Stimulated activated CD8-positive, alpha-beta memory T cell treated with anti-CD3 and anti-CD28 coated beads, Interleukin-7, amount 100 ng/mL, for 4 hours (primary cell): ENCODE results near the gene YY1.
"Not testable (repeated sequence)": the region's sequence is repeated elsewhere in the genome, so short reads cannot be mapped to it uniquely, and the experiment has no call there.

Experiments
- DNase-seq, 2 donors: peaks; one replicate each; pipeline ENCODE4 v3.0.0-alpha.2; 2020; ENCODE audit warnings: low read depth in 2 of 2

Gene YY1

DNA sequence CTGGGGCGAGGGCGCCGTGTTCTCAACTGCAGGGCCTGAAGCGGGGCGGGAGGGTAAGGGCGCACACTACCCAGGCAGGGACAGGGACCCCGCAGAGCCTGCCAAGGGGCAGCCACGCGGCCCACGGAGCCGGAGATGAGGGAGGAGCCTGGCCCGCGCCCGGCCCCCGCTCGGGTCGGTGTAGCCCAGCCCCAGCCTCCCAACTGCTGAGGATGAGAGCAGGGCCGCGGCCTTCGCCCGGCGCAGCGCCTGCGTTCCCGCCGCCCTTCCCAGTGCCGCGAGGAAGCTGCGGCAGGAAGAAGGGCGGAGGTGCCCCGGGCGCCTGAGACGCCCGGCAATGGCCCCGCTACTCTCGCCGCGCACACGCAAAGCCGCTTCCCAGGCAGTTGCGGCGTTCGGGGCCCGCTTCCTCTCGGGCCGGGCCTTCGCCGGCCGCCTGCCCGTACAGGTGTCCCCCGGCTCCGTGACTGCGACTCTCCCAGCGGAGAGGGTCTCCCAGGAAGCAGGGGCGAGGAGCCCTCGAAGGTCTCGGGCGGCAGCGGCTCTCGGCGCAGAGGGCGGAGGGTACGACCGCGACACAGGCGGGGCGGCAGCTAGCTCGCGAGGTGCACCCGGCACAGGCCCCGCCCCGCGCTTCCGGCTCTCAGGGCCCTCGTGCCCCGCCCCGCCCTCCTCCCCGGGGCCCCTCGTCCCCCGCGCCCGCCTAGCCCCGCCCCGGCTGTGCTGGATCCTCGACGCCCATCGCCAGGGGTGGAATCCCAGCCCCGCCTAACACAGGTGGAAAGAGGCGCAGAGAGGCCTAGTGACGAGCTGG is 24.8 kb upstream of the YY1 start:
- DNase-seq: peak; percentile 79 to 94

DNA sequence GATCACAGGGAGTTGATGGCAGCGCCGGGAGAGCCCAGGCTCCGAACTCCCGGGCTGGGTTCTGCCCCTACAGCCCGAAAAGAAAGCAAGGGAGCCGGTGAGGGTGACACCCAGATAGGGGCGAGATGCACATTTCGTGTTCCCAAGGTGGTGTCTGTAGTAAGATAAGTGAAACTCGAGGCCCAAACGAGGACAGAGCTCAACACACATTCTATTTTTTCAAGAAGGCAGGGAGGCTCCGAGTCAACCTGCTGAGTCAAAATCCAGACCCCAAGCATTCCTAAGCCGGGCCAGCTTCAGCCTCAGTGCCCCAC is 24.2 kb upstream of the YY1 start:
- DNase-seq: no peak

DNA sequence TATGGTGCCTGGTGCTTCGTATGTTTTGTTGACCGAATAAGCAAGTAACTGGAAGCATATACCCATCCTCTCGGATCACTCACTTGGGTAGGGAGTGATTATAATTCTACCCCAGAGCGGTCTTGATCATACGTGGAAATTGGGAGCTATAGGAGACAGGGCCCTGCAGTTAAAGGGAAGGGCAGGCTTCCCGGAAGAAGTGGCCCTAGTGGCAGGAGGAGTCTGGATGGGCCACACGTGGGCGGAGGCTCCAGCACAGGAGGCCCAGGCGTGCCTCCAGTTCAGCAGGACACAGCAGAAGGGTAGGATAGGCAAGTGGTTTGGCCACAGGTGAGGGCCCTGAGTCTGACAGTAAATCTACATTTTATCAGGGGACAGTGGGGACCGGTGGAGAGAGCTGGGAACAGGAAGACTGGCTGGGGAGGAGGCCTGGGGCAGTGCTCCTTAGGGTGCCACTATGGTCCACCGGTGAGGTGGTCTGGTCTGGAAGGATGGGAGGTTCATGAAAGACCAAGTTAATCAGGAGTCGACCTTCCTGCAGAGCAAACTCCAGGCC is 23.5 kb upstream of the YY1 start:
- no peak for DNase-seq

DNA sequence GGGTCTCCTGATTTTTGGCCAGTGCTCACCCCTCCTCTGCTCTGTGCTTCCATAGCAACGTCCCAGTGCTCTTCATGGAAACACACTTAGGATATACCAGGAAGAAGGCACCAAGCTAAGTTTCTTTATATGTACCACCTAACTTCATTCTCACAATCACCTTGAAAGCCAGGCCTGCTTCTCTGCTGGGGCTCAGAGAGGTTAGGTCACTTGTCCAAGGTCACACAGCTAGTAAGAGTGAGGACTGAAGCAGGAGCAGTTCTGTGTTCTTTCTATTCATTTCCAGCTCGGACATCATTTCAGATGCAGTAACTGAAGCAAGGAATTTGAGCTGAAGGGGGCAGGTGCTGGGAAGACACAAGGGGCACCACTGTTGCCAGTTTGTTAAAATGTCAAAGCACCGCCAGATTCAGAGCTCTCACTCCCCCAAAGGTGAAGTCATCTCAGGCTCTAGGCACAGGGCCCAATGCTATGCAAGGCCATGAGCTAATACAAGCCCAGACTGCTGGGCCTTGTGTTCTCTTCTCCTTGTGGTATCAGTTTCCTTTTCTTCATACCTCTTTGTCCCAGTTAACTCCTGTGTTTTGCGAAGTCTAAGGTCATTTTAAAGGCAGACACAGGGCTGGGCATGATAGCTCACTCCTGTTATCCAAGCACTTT is 19.7 kb upstream of the YY1 start:
- no peak for DNase-seq

DNA sequence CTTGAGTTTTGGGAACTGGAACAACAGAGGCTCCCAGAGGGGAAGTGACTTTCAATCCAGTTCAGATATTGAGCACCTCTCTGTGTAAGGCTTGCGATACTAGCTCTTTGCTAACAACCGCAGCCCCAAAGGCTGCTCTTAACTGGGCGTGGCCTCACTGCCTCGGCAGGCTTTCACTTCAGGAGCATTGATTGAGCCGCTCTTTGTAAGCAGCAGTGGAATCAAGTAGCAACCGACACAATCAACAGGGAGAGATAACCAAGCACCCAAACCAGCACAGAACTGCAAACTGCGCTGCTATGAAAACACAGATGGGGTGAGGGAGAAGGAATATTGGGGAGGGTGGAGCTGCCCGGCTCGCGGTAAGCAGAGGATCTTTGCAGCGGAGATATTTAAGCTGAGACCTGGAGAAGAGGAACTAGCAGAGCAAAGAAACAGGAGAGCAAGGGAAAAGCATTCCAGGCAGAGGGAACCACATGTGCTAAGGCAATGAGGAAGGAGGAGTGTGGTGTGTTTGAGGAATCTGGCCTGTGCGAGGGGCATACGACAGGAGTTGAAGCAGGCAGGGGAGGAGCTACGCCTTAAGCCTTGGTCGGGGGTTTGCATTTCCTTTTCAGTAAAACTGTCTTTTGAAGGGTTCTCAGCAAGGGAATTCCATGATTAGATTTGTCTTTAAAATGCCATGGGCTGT is 17.3 kb upstream of the YY1 start:
- peak; percentile 48 to 57 for DNase-seq

DNA sequence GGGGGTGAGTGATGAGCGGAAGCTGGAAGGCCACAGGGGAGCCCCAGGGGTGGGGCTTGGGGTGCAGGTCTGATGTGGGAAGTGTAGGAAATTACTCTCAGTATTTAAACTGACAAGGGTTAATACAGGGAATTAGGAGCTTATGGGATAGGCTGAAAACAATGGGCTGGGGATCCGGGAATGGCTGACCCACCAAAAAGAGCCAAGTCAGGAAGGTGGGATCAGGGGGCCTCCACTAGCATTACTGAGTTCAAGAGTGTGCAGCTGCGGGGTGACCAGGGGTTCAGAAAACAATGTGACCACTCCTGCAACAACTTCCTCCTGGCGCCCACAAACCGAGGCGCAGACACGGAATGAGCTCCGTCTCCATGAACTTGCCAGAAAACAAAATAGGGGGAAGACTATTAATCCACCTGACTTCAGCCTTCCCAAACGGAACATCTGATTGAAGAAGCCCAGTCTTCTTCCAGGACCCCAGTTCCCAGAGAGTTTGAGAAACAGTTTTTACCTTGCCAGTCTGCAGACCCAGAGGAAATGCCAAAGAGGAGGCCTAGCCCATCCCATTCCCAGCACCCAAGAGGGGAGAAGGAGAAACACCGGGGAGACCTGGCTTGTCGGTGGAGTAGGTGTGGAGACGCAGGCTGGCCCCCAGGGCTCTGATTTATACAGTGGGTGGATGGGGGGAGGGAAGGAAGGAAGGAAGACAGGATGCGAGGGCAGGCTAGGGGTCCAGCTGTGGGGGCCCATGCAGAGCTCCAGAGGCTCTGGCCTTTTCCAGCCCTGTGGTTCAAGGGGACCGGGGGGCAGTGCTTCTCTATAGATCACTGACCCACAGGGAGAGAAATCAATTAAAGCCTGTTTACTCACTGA is 16.5 kb upstream of the YY1 start:
- DNase-seq: no peak

DNA sequence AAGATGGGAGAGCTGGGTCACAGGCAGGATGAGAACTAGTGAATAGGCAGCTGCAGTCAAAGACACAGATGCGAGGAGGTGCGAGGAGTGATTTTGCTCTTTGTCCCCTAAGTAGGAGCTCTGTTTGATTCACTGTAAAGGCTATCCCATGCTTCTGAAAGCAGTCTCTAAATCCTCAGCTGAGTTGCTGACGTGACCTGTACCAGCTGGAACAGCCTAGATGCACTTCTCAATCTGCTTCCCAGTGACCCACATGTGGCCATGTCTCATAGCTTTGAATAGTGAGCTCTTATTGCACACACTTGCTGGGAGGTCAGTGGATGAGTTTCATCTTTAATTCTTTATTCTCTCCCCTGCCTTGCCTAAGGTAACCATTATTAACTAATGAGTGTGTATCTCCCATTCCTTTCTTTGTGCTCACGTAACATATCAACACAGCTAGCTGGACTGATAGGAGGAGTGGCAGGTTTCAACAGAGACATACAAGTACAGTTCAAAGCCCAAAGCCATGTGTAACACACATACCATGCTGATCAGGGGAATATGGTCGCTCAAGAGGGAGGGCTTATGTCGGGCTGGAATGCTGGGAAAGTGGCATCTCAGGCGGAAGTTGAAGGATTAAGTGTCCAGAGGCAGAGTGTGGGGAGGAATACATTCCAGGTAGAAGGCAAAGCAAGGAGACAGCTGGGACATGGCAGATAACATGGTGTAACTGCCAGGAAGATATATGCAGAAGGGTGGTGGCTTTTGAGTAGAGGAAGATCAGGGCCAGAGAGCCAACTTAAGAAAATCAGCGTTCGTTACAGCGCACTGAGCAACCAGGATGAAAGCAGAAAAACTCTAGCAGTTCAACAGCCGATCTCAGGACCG is 15.4 kb upstream of the YY1 start:
- no peak for DNase-seq

DNA sequence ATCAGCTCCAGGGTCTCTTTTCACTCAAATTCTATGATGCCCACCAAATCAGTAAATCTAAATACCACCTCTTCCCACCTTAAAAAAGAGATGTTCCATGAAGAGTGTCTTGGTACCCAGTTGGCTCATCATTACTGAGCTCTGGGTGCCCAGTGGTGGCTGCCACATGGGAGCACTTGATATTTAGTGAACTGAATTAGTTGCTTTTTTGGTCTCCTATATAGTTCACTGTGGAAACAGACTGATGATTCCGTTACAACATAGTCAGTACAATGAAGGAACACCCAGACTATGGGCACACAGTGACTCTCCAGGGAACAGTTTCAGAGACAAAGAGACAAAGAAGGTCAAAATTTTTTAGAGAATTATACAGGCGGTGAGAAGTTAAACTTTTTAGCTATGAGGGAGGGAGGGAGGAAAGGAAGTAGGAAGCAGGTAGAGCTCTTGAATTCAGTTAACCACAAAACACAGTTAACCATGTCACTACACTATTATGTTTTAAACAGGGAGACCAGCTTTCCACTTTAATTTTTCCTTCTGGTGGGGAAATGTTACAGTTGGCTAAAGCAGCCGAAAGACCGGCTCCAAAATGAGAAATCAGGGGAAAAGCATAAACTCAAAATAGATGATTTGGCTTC is 14.6 kb upstream of the YY1 start:
- DNase-seq: no peak

DNA sequence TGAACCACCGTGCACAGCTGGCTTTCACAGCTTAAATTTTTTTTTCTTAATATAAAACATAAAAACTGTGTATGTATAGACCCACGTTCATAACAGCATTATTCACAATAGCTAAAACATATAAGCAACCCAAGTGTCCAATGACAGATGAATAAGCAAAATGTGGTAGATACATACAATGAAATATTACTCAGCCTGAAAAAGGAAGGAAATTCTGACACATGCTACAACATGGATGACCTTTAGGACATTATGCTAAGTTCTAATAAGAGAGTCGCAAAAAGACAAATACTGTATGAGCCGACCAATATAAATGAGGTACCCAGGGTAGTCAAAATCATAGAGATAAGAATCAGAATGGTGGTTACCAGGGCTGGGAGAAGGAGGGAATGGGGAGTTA is 13.8 kb upstream of the YY1 start:
- DNase-seq: no peak

DNA sequence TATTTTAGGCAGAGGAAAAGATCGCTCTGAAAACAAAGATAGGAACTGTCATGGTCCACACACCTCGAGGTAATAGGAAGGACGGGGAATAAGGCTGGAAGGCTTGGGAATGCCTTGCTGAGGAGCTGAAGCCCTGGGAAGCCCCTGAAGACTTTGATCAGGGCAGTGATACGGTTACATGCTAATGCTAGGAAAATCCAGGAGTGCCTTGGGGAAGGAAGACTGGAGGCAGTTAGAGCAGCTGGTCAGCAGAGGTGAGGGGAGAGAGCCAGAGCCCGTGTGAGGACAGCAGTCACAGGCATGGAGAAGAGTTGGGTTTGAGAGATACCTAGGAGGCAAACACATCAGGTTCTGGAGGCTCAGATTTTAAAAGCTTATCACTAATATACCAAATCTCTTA is 8.6 kb upstream of the YY1 start:
- no peak for DNase-seq

DNA sequence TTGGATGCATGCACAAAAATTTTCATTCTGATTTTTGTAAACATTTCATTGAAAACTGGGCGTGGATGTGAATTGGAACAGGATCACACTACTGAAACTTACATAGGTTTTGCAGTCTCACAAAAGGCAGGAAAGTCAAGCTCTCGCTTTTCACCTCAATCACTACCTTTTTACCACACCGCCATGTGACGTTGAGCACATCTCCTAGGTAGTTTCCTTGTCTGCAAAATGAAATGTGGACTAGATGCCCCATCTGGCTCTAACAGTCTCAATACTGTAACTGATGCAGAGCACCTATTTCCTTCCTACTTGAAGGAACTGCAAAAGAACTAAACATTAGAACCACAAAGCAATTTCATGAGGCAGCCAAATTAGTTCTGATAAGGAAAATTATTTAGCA is 4.4 kb upstream of the YY1 start:
- no peak for DNase-seq

DNA sequence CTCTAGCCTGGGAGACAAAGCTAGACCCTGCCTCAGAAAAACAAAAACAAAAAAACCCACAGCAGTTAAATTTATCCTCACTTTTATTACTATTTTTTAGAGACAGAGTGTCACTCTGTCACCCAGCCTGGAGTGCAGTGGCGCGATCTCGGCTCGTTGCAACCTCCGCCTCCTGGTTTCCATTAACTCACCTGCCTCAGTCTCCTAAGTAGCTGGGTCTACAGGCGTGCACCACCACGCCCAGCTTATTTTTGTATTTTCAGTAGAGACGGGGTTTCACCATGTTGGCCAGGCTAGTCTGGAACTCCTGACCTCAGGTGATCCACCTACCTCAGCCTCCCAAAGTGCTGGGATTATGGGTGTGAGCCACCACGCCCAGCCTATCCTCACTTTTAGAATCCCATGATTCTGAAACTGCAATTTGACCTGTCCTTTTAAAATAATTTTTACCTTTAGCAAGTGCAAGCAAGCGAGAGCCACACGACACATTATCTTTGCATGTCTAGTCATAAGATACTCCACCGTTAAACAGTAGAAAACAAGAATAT is 2.6 kb upstream of the YY1 start:
- not testable (repeated sequence) for DNase-seq

DNA sequence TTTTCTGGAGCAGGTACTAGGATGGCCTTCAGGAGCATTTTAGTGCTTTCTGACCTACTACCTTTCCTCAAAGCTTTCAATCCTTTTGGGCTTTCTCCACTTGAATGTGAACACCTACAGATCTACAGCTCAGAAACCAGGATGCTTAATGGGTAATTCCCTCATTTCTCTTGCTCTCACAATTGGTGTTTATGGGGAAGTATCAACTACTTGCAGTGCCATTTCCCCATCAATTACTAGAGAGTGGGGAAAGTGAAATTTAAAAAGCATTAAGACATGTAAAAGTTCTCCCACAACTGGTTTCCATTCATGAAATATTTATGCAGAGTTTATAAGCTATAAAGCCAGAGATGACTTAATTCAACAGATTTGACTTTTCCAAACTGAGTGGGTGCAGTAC is 2.1 kb upstream of the YY1 start:
- DNase-seq: no peak

DNA sequence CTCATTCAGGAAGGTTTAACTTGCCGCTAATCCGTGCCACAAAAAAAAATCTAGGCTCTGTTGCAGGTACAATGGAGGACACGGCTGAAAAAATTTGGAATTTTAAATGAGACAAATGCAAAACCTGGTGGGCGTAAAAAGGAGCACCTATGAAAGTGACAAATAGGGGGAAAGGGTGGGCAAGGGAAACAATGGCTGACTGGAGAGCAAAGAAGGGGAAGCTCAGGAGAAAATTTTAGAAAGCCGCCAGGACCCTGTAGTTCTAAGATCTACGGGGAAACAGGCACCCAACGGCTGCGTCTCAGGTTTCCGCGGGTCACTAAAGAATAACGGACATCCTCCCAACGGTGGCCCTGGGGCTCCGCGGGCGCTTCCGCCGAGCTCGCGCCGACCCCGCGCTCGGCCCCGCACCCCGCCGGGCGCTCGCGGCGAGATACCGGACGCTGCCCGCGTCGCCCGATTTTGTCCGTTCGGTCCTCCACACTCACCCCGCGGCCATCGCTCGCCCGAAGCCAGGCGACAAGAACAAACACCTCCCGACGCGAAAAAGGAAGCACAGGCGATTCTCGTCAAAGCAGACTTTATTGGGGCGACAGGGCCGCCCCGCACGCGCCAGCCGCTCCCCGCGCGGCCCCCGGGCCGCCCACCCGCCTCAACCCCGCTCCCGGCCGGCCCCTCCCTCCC is 1.1 kb upstream of the YY1 start:
- peak in 1 of 2 donors; percentile 26 for DNase-seq

DNA sequence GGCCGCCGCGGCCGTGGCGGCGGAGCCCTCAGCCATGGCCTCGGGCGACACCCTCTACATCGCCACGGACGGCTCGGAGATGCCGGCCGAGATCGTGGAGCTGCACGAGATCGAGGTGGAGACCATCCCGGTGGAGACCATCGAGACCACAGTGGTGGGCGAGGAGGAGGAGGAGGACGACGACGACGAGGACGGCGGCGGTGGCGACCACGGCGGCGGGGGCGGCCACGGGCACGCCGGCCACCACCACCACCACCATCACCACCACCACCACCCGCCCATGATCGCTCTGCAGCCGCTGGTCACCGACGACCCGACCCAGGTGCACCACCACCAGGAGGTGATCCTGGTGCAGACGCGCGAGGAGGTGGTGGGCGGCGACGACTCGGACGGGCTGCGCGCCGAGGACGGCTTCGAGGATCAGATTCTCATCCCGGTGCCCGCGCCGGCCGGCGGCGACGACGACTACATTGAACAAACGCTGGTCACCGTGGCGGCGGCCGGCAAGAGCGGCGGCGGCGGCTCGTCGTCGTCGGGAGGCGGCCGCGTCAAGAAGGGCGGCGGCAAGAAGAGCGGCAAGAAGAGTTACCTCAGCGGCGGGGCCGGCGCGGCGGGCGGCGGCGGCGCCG is 381 bp downstream of the YY1 start:
- peak in 1 of 2 donors; percentile 31 for DNase-seq

DNA sequence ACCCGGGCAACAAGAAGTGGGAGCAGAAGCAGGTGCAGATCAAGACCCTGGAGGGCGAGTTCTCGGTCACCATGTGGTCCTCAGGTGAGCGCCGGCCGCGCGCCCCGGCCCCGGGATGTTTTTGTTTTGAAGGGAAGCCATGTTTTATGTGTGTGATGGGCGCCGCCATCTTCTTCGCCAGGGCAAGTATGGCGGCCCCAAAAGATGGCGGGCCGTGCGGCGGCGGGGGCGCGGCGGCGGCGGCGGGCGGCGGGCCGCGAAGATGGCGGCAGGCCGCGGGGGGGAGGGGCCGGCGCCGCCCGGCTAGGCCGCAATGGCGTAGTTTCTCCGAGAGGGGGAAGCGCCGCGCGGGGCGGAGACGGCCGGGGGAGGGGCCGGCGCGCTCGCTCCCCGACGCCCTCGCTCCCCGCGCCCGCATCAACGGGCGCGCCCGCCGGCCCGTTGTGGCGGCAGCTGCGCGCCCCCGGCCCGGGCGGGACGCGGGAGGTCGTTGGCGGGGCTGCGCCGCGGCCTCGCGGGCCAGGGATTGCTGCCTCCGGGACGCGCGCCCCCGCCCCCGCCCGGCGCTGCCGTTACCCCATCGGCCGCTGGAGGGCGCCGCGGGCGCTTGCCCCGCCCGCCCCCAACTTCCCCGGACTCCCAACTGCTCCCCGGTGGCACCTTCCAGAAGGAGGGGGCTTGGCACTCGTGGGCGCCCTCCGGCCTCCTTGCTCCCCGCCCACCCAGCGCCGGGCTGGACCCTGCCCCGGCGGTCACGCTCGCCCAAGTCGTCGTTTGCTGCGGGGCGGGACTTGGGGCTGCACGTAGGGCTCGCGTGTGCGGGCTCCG is 1.1 kb downstream of the YY1 start:
- peak; percentile 68 to 84 for DNase-seq

DNA sequence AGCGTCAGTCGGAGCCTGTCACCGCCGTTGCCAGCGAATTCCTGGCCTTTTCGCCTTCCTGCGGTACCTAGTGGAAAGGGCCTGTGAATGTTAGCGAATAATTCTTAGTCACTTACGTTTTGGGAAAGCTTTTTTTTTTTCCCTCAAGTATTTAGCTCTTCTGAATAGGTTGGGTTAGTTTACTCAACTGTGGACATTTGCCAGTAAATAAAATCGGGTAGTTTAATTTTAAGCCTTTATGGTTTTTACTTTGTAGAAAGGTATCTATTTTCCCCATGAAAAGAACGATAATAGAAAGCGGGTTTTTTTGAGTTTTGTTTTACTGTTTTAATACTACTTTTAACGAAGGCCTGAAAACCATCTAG is 1.7 kb downstream of the YY1 start:
- no peak for DNase-seq

DNA sequence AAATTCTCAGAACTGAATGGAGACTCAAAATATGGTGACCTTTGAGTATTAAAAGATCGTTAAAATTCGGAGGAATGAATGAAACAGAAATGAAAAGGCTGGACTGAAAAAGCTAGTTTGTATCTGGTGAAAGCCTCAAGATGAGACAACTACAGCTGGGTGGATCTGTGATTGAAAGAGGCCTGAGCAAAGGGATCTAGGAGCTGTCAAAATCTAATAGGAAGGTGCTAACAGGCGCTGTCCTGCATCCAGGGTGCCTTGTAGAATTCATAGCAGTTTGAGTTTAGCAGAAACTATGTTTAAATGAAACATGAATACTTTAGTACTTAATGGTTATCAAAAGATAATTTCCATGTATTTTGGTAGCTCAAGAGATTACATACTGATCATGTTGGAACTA is 2.3 kb downstream of the YY1 start:
- DNase-seq: no peak
